Measurements from ENCODE around the gene NT5DC3. TPM values are rescaled to one million over a fixed set of nuclear protein-coding genes. Genes with fewer than 3 reads are reported as not detected.

NT5DC3 gene
- total RNA-seq, 2 donors from 2014 or later = 12.4 to 29.7 TPM

GRCh38 chr12:103833095-103833775 is 7.8 kb downstream of the NT5DC3 start:
- H3K27ac ChIP-seq = no peak overlapping the region
- H3K4me3 ChIP-seq = no peak overlapping the region
- H3K36me3 ChIP-seq = no peaks in the 10 kb centered on the region
- WGBS = 60% methylated on average over 6 of the region's 6 CpGs
- no peak for DNase-seq (ENCODE audit: low spot score)
- H3K9me3 ChIP-seq = no peaks in the 10 kb centered on the region
- no peaks in the 10 kb centered on the region for H3K27me3 ChIP-seq (replicated peaks; ENCODE audit: insufficient read depth)
- intact Hi-C loops (cut with DNase I) = no loop called here
- H3K4me1 ChIP-seq (replicated peaks) = no peaks in the 10 kb centered on the region
- no peak for TF ChIP-seq CTCF (IDR thresholded peaks at IDR 0.05)
- TF ChIP-seq POLR2A (IDR thresholded peaks at IDR 0.05) = no peak
- no peak for TF ChIP-seq POLR2AphosphoS5 (IDR thresholded peaks at IDR 0.05)

- TF ChIP-seq POLR2A (IDR thresholded peaks at IDR 0.05) = no peak
- TF ChIP-seq POLR2AphosphoS5 (IDR thresholded peaks at IDR 0.05) = no peak
- no peak for TF ChIP-seq CTCF (IDR thresholded peaks at IDR 0.05)
- WGBS = 77% methylated on average over 11 of the region's 11 CpGs
- no peaks in the 10 kb centered on the region for H3K27me3 ChIP-seq (replicated peaks; ENCODE audit: insufficient read depth)
- no peaks in the 10 kb centered on the region for H3K9me3 ChIP-seq
- intact Hi-C loops (cut with DNase I) = no loop called here
- H3K27ac ChIP-seq = no peak overlapping the region
- H3K4me1 ChIP-seq (replicated peaks) = peaks cover 6% of the 10 kb centered on the region
- no peak overlapping the region for H3K4me3 ChIP-seq
- DNase-seq (ENCODE audit: low spot score) = no peak
- H3K36me3 ChIP-seq = no peaks in the 10 kb centered on the region
These were observed 8.7 kb downstream of the NT5DC3 start for GRCh38 chr12:103832048-103832997.

- DNase-seq (ENCODE audit: low spot score) = no peak
- no peaks in the 10 kb centered on the region for H3K27me3 ChIP-seq (replicated peaks; ENCODE audit: insufficient read depth)
- WGBS = 100% methylated on average over 2 of the region's 2 CpGs
- intact Hi-C loops (cut with DNase I) = no loop called here
- no peaks in the 10 kb centered on the region for H3K9me3 ChIP-seq
- H3K36me3 ChIP-seq = no peaks in the 10 kb centered on the region
- TF ChIP-seq POLR2A (IDR thresholded peaks at IDR 0.05) = no peak
- TF ChIP-seq CTCF (IDR thresholded peaks at IDR 0.05) = no peak
- TF ChIP-seq POLR2AphosphoS5 (IDR thresholded peaks at IDR 0.05) = no peak
- H3K4me3 ChIP-seq = no peak overlapping the region
- no peak overlapping the region for H3K27ac ChIP-seq
- H3K4me1 ChIP-seq (replicated peaks) = peaks cover 6% of the 10 kb centered on the region
These were observed 10.2 kb downstream of the NT5DC3 start for GRCh38 chr12:103830730-103831320.

- H3K27me3 ChIP-seq (replicated peaks; ENCODE audit: insufficient read depth) = no peaks in the 10 kb centered on the region
- H3K4me3 ChIP-seq = no peak overlapping the region
- no peaks in the 10 kb centered on the region for H3K36me3 ChIP-seq
- intact Hi-C loops (cut with DNase I) = no loop called here
- peaks cover 6% of the 10 kb centered on the region for H3K4me1 ChIP-seq (replicated peaks)
- DNase-seq (ENCODE audit: low spot score) = no peak
- no peak for TF ChIP-seq POLR2AphosphoS5 (IDR thresholded peaks at IDR 0.05)
- WGBS = 96% methylated on average over 5 of the region's 5 CpGs
- no peaks in the 10 kb centered on the region for H3K9me3 ChIP-seq
- H3K27ac ChIP-seq = no peak overlapping the region
These were observed 10.9 kb downstream of the NT5DC3 start for GRCh38 chr12:103830025-103830725.

- Histone ChIP-seq H3K27me3 (replicated peaks; ENCODE audit: insufficient read depth) (no peaks in the 10 kb centered on the region), H3K27ac (no peak overlapping the region), H3K9me3 (no peaks in the 10 kb centered on the region), H3K36me3 (no peaks in the 10 kb centered on the region), H3K4me1 (replicated peaks) (peaks cover 6% of the 10 kb centered on the region), H3K4me3 (no peak overlapping the region)
- no peak for DNase-seq (ENCODE audit: low spot score)
- no peak for TF ChIP-seq POLR2A (IDR thresholded peaks at IDR 0.05)
- intact Hi-C loops (cut with DNase I) = no loop called here
These were observed 11.9 kb downstream of the NT5DC3 start for GRCh38 chr12:103829092-103829491.
